Lower lobe of right lung (tissue), 2 donors: ENCODE measurements around the gene ITGAD. TPM values are rescaled to one million over a fixed set of nuclear protein-coding genes. Genes with fewer than 3 reads are reported as not detected.

Experiments used
- ATAC-seq, 2 donors: fragments of 200-7000 bp; cut with Tn5 transposase; one replicate each; pipeline ENCODE4 v1.9.1; 2020 to 2022; ENCODE audit warnings: mild to moderate bottlenecking in 2 of 2, moderate library complexity in 2 of 2
- DNase-seq: peaks from one replicate; pipeline ENCODE4 v3.0.0-alpha.2; 2020
- H3K27ac ChIP-seq: fragments of 200-600 bp; one replicate; pipeline ENCODE4 v1.8.0; 2022
- H3K27me3 ChIP-seq: fragments of 200-600 bp; one replicate; pipeline ENCODE4 v1.8.0; 2022; ENCODE audit warnings: low read depth
- H3K36me3 ChIP-seq: fragments of 200-600 bp; one replicate; pipeline ENCODE4 v1.8.0; 2022; ENCODE audit warnings: mild to moderate bottlenecking
- H3K4me1 ChIP-seq: fragments of 200-600 bp; one replicate; pipeline ENCODE4 v1.8.0; 2022
- H3K4me3 ChIP-seq: fragments of 200-600 bp; one replicate; pipeline ENCODE4 v1.8.0; 2022; ENCODE audit warnings: mild to moderate bottlenecking
- H3K9me3 ChIP-seq: fragments of 200-600 bp; one replicate; pipeline ENCODE4 v1.8.0; 2022
- intact Hi-C: fragments of 100-400 bp; cut with DNase I; formaldehyde crosslinking; loops from one replicate; pipeline ENCODE4 v1.11.0; 2022
- total RNA-seq: library from RNA; stranded (reverse); fragmentation: NEBNext Ultra II Directional; extraction: Animal tissue kit (Norgen Biotek cat#: 25700); gene quantifications from one replicate; pipeline ENCODE4 v1.2.1, GENCODE V29; 2021
- TF ChIP-seq, protein P1 (sequence below): fragments of 200-600 bp; IDR thresholded peaks from one replicate; pipeline ENCODE4 v1.8.0; 2022; ENCODE audit warnings: antibody characterized with exemption, mild to moderate bottlenecking
- donor health status: DM: no; HTN: yes; CAD: no; lungs with severe emphysema.

The ITGAD gene
- total RNA-seq, 1 donor from 2014 or later, result 0.62 TPM

DNA sequence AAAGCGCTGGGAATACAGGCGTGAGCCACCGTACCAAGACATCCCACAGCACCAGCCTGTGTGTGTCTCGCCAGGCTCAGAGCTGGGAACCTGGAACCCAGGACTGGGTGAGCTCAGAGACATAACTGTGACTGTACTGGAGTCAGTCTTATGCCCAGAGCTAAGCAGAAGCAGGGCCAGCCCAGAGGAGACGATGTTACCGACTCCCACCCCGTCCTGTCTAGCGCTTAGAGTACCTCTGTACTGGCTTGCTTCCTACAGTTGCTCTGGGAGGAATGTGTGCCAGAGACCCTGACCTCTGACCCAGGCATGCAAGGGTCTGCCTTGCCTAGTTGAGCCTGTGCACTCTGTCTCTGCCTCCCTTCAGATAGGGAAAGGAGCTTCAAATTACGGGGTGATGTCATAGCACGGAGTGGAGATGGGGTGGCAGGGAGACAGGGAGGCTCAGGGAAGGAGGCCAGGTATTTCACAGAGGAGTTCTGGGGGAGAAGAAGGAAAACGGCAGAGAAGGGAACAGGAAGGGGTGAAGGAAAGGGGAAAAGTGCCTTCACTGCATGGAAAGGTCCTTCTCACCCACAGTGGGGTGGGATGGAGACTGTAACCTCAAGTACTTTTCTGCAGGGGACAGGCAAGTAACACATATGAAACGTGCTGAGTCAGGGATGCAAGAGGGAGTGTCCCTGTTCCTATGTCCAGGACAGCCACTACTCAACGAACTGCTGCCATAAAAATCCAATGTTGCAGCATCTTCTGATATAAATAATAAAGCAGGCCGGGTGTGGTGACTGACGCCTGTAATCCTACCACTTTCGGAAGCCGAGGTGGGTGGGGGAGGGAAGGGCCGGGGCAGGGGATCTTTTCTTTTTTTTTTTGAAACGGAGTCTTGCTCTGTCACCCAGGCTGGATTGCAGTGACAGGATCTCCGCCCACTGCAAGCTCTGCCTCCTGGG, 60.4 kb downstream of the ITGAD start:
- Histone ChIP-seq H3K36me3 (peaks cover 7% of the 10 kb centered on the region), H3K9me3 (no peaks in the 10 kb centered on the region), H3K4me1 (peaks cover 63% of the 10 kb centered on the region), H3K27ac (peak overlapping the region; percentile 43), H3K27me3 (no peaks in the 10 kb centered on the region), H3K4me3 (no peak overlapping the region)
- ATAC-seq, result peak in 1 of 2 donors; percentile 3
- peak; percentile 64 for DNase-seq
- TF ChIP-seq, protein P1, sequence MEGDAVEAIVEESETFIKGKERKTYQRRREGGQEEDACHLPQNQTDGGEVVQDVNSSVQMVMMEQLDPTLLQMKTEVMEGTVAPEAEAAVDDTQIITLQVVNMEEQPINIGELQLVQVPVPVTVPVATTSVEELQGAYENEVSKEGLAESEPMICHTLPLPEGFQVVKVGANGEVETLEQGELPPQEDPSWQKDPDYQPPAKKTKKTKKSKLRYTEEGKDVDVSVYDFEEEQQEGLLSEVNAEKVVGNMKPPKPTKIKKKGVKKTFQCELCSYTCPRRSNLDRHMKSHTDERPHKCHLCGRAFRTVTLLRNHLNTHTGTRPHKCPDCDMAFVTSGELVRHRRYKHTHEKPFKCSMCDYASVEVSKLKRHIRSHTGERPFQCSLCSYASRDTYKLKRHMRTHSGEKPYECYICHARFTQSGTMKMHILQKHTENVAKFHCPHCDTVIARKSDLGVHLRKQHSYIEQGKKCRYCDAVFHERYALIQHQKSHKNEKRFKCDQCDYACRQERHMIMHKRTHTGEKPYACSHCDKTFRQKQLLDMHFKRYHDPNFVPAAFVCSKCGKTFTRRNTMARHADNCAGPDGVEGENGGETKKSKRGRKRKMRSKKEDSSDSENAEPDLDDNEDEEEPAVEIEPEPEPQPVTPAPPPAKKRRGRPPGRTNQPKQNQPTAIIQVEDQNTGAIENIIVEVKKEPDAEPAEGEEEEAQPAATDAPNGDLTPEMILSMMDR, result no peak
- intact Hi-C loops, result no loop called here

DNA sequence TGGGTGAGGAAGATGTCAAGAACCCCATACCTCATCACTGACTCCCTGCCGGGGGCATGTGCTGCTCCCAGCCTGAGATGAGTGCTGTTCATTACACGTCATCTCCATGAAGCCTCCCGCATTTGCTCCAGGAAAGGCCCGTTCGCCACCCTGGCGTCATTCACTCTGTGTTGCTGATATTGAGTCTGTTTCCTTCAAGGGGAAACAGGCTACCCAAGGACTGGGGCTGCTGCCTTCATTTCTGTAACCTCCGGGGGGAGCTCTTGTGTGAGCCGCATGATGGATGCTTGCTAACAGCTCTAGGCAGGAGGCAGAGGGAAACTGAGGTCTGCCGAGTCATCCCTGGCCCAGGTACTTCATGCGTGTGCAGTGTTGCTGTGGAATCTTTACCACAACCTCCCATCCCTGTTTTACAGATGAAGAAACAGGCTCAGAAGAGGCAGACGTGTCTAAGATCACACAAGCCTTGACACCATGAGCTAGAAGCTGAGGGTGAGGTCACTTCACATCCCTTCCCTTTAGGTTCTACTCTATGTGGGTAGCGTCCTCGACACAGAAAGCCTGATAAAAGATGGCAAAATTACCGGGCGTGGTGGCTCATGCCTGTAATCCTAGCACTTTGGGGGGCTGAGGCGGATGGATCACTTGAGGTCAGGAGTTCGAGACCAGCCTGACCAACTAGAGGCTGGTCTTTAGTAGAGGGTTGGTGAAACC, 62.6 kb downstream of the ITGAD start:
- peaks cover 71% of the 10 kb centered on the region for H3K4me1 ChIP-seq
- TF ChIP-seq, protein P1, result peak; percentile 15
- no peaks in the 10 kb centered on the region for H3K27me3 ChIP-seq
- no peak overlapping the region for H3K4me3 ChIP-seq
- H3K36me3 ChIP-seq, result peaks cover 7% of the 10 kb centered on the region
- intact Hi-C loops, result no loop called here
- DNase-seq (no peak), ATAC-seq (no peak)
- no peak overlapping the region for H3K27ac ChIP-seq
- H3K9me3 ChIP-seq, result no peaks in the 10 kb centered on the region

DNA sequence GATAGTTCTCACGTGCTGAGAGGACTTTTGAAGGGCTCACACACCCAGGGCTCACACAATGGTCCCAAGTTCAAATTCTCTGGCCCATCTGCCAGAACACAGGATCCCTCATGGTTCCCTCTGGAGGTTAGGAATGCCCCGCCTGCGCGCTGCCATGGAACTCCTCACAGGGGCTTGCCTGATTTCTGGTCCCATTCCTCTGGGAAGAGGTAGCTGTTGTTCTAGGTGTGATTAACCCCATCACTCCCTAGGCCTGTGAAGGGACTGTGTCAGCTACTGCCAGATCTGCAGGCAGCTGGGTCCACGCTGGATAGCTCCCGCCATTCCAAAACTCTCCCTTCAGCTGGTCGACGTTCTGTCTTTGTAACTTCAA, 63.8 kb downstream of the ITGAD start:
- Histone ChIP-seq H3K9me3 (no peaks in the 10 kb centered on the region), H3K4me3 (peak overlapping the region; percentile 76), H3K27ac (peak overlapping the region; percentile 99), H3K4me1 (peaks cover 70% of the 10 kb centered on the region), H3K27me3 (no peaks in the 10 kb centered on the region), H3K36me3 (peaks cover 11% of the 10 kb centered on the region)
- no peak for ATAC-seq
- no peak for DNase-seq
- TF ChIP-seq, protein P1, result no peak
- intact Hi-C loops, result no loop called here

DNA sequence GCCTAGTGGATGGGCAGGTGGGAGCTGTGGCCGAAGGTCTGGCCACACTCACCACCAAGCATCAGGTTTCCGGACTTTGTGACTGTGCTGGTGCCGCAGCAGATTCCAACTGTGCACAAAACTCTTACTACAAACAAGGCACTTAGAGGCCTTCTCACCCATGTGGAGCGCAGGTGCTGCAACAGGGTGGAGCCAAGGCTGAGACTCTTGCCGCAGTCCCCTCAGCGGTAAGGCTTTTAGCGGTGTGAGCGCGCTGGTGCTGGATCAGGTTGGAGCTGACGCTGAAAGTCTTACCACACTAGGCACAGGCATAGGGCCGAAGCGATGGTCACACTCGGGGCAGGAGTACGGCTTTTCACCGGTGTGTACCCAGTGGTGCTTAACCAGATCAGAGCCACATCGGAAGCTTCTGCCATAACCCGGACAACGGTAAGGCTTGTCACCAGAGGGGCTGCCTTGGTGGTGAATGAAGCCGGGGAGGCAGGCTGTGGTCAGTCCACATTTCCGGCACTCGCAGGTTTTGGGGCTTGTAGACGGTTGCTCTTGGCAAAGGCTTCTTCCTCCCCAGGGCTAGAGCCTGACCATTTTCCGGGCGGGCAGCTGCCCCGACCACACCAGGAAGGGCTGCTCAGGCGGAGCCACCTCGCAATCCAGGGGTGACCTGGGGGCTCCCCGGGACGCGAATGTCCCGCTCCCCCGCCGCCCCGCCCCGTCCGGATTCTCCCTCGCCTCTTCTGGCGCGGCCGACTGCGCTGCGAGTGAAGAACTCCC, 65.1 kb downstream of the ITGAD start:
- TF ChIP-seq, protein P1, result no peak
- Histone ChIP-seq H3K4me3 (peak overlapping the region; percentile 76), H3K27me3 (no peaks in the 10 kb centered on the region), H3K4me1 (peaks cover 60% of the 10 kb centered on the region), H3K27ac (peak overlapping the region; percentile 99), H3K36me3 (peaks cover 24% of the 10 kb centered on the region), H3K9me3 (no peaks in the 10 kb centered on the region)
- DNase-seq (peak; percentile 72), ATAC-seq (peak; percentile 9 to 31)
- intact Hi-C loops, result no loop called here
